GM23248 (cell line): Measurements from ENCODE around the gene IRAG1. TPM values are rescaled to one million over a fixed set of nuclear protein-coding genes. Genes with fewer than 3 reads are reported as not detected.
A peak's percentile ranks its signal among the peaks of the same experiment; 100 is the strongest.

ENCODE experiments used
- DNase-seq: peaks from one replicate; pipeline ENCODE4 v3.0.0-alpha.2; 2015
- H2AFZ ChIP-seq: fragments of 200-600 bp; sonication (generic); 2 replicates; pipeline ENCODE4 v1.6.1; 2016; ENCODE audit warnings: antibody characterized with exemption
- H3F3A ChIP-seq: fragments of 200-600 bp; sonication (generic); 2 replicates; pipeline ENCODE4 v1.6.1; 2016; ENCODE audit warnings: mild to moderate bottlenecking, antibody characterized with exemption, mixed run types; ENCODE audit not compliant: insufficient read depth
- H3K27ac ChIP-seq: fragments of 200-600 bp; sonication (generic); 2 replicates; pipeline ENCODE4 v1.5.1; 2016; ENCODE audit warnings: mild to moderate bottlenecking
- H3K27me3 ChIP-seq: fragments of 200-600 bp; sonication (generic); replicated peaks from 2 replicates; pipeline ENCODE4 v1.6.1; 2016; ENCODE audit warnings: mild to moderate bottlenecking; ENCODE audit not compliant: insufficient read depth
- H3K36me3 ChIP-seq: fragments of 200-600 bp; sonication (generic); 2 replicates; pipeline ENCODE4 v1.6.1; 2016; ENCODE audit warnings: low read depth, mild to moderate bottlenecking
- H3K4me1 ChIP-seq: fragments of 200-600 bp; sonication (generic); 2 replicates; pipeline ENCODE4 v1.6.1; 2016; ENCODE audit warnings: mild to moderate bottlenecking; ENCODE audit not compliant: insufficient read depth
- H3K4me2 ChIP-seq: fragments of 200-600 bp; sonication (generic); one replicate; pipeline ENCODE4 v1.6.1; 2016; ENCODE audit warnings: mild to moderate bottlenecking; ENCODE audit not compliant: unreplicated experiment
- H3K4me3 ChIP-seq: fragments of 200-600 bp; sonication (generic); 2 replicates; pipeline ENCODE4 v1.5.1; 2016; ENCODE audit warnings: mild to moderate bottlenecking
- H3K79me2 ChIP-seq: fragments of 200-600 bp; sonication (generic); 2 replicates; pipeline ENCODE4 v1.6.1; 2016; ENCODE audit warnings: mild to moderate bottlenecking; ENCODE audit not compliant: insufficient read depth
- H3K9ac ChIP-seq: fragments of 200-600 bp; sonication (generic); 2 replicates; pipeline ENCODE4 v1.6.1; 2016; ENCODE audit warnings: mild to moderate bottlenecking
- H3K9me2 ChIP-seq: fragments of 200-600 bp; sonication (generic); 2 replicates; pipeline ENCODE4 v1.6.1; 2016; ENCODE audit warnings: mixed run types, mild to moderate bottlenecking, moderate library complexity; ENCODE audit not compliant: insufficient read depth
- H3K9me3 ChIP-seq: fragments of 200-600 bp; sonication (generic); one replicate; pipeline ENCODE4 v1.6.1; 2017; ENCODE audit warnings: low read depth
- H4K20me1 ChIP-seq: fragments of 200-600 bp; sonication (generic); 2 replicates; pipeline ENCODE4 v1.6.0; 2016; ENCODE audit not compliant: insufficient read depth
- EZH2 ChIP-seq: fragments of 200-600 bp; sonication (generic); IDR thresholded peaks from 2 replicates; pipeline ENCODE4 v1.6.1; 2018; ENCODE audit warnings: antibody characterized with exemption, mild to moderate bottlenecking; ENCODE audit not compliant: insufficient read depth, poor library complexity, severe bottlenecking
- EZH2phosphoT487 ChIP-seq: fragments of 200-600 bp; sonication (generic); IDR thresholded peaks from 2 replicates; pipeline ENCODE4 v1.6.1; 2018; ENCODE audit warnings: antibody characterized with exemption, moderate library complexity, mild to moderate bottlenecking, low read depth; ENCODE audit not compliant: insufficient read depth
- WGBS, 2 experiments: methylation state at CpG; one replicate each; pipeline ENCODE4 v1.1.6; 2015 to 2017; ENCODE audit warnings: low lambda C conversion rate in 2 of 2, low coverage in 1 of 2; ENCODE audit errors: missing lambda C conversion rate in 2 of 2; 5-methylcytosine and 5-hydroxymethylcytosine counted together
- in situ Hi-C: fragments of 300-500 bp; cut with MboI; formaldehyde crosslinking; loops from 2 replicates; pipeline ENCODE4 v1.15.0; 2020
- polyA plus RNA-seq: library from polyadenylated mRNA; unstranded; fragments of >200 nt; fragmentation: Nextera tagmentation; extraction: Ambion mirVana; gene quantifications from 2 replicates; pipeline ENCODE4 v1.2.1, GENCODE V29; 2016
- total RNA-seq: library from RNA; depleted of rRNA; stranded (reverse); fragments of >200 nt; shearing (Covaris generic); gene quantifications from 2 replicates; pipeline ENCODE4 v1.2.3, GENCODE V29; 2014

The IRAG1 gene
- total and polyA plus RNA-seq, 2 experiments from 2014 or later: 5.3 to 6.7 TPM

DNA sequence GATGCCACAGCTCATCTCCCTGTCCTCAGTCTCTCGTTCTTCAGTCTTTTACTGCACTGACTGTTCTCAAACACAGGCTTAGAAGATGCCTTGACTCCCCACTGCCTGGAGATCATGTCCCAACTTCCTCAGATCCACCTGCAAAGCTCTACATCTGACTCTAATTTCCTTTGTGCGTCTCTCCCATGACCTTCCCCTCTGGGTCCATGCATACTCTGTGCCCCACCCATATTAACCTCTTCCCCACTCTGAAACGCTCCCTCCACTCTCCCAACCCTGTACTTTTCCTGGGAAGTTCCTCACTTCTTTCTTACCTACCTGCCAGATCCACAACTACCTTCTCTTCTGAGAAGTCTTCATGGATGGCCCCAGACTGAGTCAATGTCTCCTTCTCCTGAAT, 16.6 kb downstream of the IRAG1 start:
- H3K79me2 ChIP-seq: no peaks in the 10 kb centered on the region
- no peak for TF ChIP-seq EZH2
- TF ChIP-seq EZH2phosphoT487: no peak
- no peaks in the 10 kb centered on the region for H3K36me3 ChIP-seq
- in situ Hi-C loops: no loop called here
- H3K27me3 ChIP-seq: no peaks in the 10 kb centered on the region
- no peak overlapping the region for H3K27ac ChIP-seq
- H3K4me3 ChIP-seq: no peak overlapping the region
- H3K4me2 ChIP-seq: no peak overlapping the region
- H2AFZ ChIP-seq: no peak overlapping the region
- H3K9ac ChIP-seq: no peak overlapping the region
- DNase-seq: no peak
- peaks cover 17% of the 10 kb centered on the region for H3K4me1 ChIP-seq
- no peaks in the 10 kb centered on the region for H3K9me3 ChIP-seq
- H4K20me1 ChIP-seq: no peaks in the 10 kb centered on the region
- H3F3A ChIP-seq: peaks cover 16% of the 10 kb centered on the region; the same call in 1 of the 2 replicates
- H3K9me2 ChIP-seq: no peaks in the 10 kb centered on the region
- WGBS, 2 experiments: 57 to 62% methylated on average over 3 of the region's 3 CpGs

DNA sequence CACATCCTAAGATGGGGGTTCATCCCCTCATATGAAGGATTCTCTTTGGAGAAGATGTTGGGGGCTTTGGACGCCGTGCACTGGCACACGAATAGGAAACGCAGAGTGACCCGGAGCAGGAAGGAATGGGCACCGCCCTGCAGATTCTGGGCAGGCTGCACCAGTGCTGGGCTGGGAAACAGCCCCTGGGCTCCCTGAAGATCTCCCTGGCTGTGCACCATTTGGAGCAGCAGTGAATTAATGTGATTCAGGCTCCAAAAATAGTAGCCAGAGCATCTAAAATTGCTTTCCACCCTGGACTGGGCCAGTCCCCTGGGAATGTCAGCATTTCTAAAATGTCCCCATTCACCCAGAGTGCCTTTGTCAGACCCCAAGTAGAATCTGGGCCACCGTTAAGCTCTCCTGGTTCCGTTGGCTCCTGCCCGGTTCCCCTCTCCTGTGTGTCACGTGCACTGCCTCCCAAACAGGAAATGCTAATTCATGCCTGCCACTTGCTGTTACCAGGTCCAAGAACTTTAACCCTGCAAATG, 18.6 kb downstream of the IRAG1 start:
- in situ Hi-C loops: no loop called here
- TF ChIP-seq EZH2 (no peak), EZH2phosphoT487 (no peak)
- H3K4me2 ChIP-seq: peak overlapping the region; percentile 69

GRCh38 chr11:10674440-10674855, 19.1 kb downstream of the IRAG1 start:
- Histone ChIP-seq H3K79me2 (no peaks in the 10 kb centered on the region), H2AFZ (peak overlapping the region; percentile 94), H3K36me3 (no peaks in the 10 kb centered on the region), H4K20me1 (no peaks in the 10 kb centered on the region), H3K4me2 (peak overlapping the region; percentile 69), H3K9me2 (no peaks in the 10 kb centered on the region), H3K27me3 (no peaks in the 10 kb centered on the region), H3K9me3 (no peaks in the 10 kb centered on the region), H3K4me1 (peaks cover 24% of the 10 kb centered on the region), H3F3A (peaks cover 21% of the 10 kb centered on the region), H3K27ac (peak overlapping the region; percentile 56), H3K9ac (peak overlapping the region; percentile 42), H3K4me3 (peak overlapping the region; percentile 61)
- peak; percentile 54 for DNase-seq
- in situ Hi-C loops: no loop called here
- 2% methylated on average over 6 of the region's 6 CpGs for WGBS, 2 experiments
- TF ChIP-seq EZH2 (no peak), EZH2phosphoT487 (no peak)

More for the DNA sequence above, 18.6 kb downstream of the IRAG1 start:
- H3K36me3 ChIP-seq: no peaks in the 10 kb centered on the region
- H3K79me2 ChIP-seq: no peaks in the 10 kb centered on the region
- peak overlapping the region; percentile 94 for H2AFZ ChIP-seq
- no peaks in the 10 kb centered on the region for H4K20me1 ChIP-seq
- H3K4me3 ChIP-seq: peak overlapping the region; percentile 61
- DNase-seq: peak; percentile 66
- no peaks in the 10 kb centered on the region for H3K9me3 ChIP-seq
- H3K27me3 ChIP-seq: no peaks in the 10 kb centered on the region
- H3K27ac ChIP-seq: peak overlapping the region; percentile 56
- 2 to 5% methylated on average over 10 of the region's 10 CpGs for WGBS, 2 experiments
- H3K4me1 ChIP-seq: peaks cover 19% of the 10 kb centered on the region
- H3F3A ChIP-seq: peaks cover 16% of the 10 kb centered on the region; the same call in 1 of the 2 replicates
- peak overlapping the region; percentile 42 for H3K9ac ChIP-seq
- no peaks in the 10 kb centered on the region for H3K9me2 ChIP-seq

DNA sequence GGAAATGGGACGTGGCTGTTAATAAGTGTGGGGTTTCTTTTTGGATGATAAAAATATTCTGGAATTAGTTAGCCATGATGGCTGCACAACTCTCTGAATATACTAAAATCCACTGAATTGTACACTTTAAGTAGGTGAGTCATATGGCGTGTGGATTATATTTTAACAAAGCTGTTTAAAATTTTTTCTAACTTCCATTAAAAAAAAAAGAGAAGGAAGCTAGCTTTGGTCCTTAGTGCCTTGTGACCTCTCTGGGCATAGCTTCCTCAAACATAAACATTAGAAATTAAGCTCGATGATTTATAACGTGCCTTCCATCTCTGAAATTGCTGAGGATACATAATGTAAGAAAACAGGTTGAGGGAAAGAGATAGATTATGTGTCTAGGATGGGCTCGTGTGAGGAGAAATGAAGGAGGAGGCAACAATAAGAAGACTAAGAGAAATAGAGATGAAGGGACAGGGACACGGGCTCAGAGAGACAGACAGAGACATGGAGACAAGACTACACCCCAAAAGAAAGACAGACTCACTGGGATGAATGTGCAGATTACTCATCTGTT, 20.0 kb downstream of the IRAG1 start:
- Histone ChIP-seq H3K4me1 (peaks cover 33% of the 10 kb centered on the region), H4K20me1 (no peaks in the 10 kb centered on the region), H3K36me3 (no peaks in the 10 kb centered on the region), H3K79me2 (no peaks in the 10 kb centered on the region), H3K9me3 (no peaks in the 10 kb centered on the region), H3K27me3 (no peaks in the 10 kb centered on the region), H3K9me2 (no peaks in the 10 kb centered on the region), H3K4me3 (no peak overlapping the region), H3K9ac (no peak overlapping the region), H3K4me2 (no peak overlapping the region), H3K27ac (no peak overlapping the region), H3F3A (peaks cover 30% of the 10 kb centered on the region), H2AFZ (no peak overlapping the region)
- no peak for DNase-seq
- in situ Hi-C loops: no loop called here
- no peak for TF ChIP-seq EZH2phosphoT487
- 82 to 90% methylated on average over 6 of the region's 6 CpGs for WGBS, 2 experiments
